H1 (cell line): ENCODE results near the gene PHF24. TPM values are rescaled to one million over a fixed set of nuclear protein-coding genes. Genes with fewer than 3 reads are reported as not detected.

ENCODE experiments used
- CREB1 ChIP-seq: IDR thresholded peaks from 2 replicates; pipeline ENCODE4 v1.6.1; 2012; ENCODE audit warnings: inconsistent platforms
- HDAC6 ChIP-seq: IDR thresholded peaks from one replicate; pipeline ENCODE4 v1.7.1; 2012; ENCODE audit warnings: low read depth, mild to moderate bottlenecking, inconsistent platforms, low read length, moderate library complexity
- POLR2AphosphoS5 ChIP-seq: IDR thresholded peaks from 2 replicates; pipeline ENCODE4 v1.6.1; 2011; ENCODE audit warnings: low read depth, low read length
- TAF1 ChIP-seq: IDR thresholded peaks from 2 replicates; pipeline ENCODE4 v1.6.1; 2011; ENCODE audit warnings: mild to moderate bottlenecking, low read depth, low read length
- TBP ChIP-seq: IDR thresholded peaks from 2 replicates; pipeline ENCODE4 v1.6.1; 2011; ENCODE audit warnings: low read depth, low read length, improper control_type of control experiment
- polyA plus RNA-seq, 7 experiments: library from polyadenylated mRNA; depleted of rRNA in 3 of 7; stranded (reverse) in 5 of 7; unstranded in 2 of 7; fragments of >200 nt in 5 of 7; fragments of 200-250 nt in 2 of 7; gene quantifications; 1 replicate in 5 of 7; 2 replicates in 1 of 7; 4 replicates in 1 of 7; pipeline versions ENCODE4 v1.2.1 to v1.2.3, GENCODE V29; 2011 to 2013; ENCODE audit warnings: missing spikeins in 2 of 7, mixed read lengths in 2 of 7
- total RNA-seq: library from RNA; stranded (reverse); fragmentation: NEBNext Ultra II Directional; extraction: Animal tissue kit (Norgen Biotek cat#: 25700); gene quantifications from 2 replicates; pipeline ENCODE4 v1.2.1, GENCODE V29; 2021

PHF24 gene
- total and polyA plus RNA-seq, 2 of the 8 experiments (the other 6 are each of a cell fraction or from before 2014, with no cell fraction given): 0.29 to 0.35 TPM

DNA sequence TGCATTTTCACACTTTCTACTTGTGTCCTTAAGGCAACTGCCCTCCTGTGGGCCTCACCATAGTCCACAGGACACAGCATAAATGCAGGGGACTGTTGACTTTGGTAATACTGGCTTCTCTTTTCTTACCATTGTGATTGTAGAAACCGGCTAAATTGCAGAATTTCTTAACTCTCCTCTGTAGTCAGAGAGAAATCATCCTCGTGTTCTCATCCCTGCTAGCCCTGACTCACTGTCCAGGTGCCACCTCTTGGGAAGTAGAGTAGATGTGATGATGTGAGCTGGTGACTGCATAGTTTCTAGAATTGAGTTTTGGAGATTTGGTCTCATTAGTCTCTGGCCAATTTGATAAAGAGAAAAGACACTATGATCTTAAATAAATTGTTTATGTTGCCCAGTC, 5.5 kb downstream of the PHF24 start (continued):
- TF ChIP-seq HDAC6 (no peak), POLR2AphosphoS5 (no peak), TAF1 (no peak), TBP (no peak), CREB1 (no peak)
